Osteoblast (primary cell): ENCODE results near the gene METTL24. TPM values are rescaled to one million over a fixed set of nuclear protein-coding genes. Genes with fewer than 3 reads are reported as not detected.

Experiments
- DNase-seq: peaks from one replicate; pipeline ENCODE4 v3.0.0; 2011; ENCODE audit warnings: low spot score, mixed read lengths; ENCODE audit not compliant: insufficient read length; ENCODE audit errors: missing footprints
- H2AFZ ChIP-seq: 2 replicates; pipeline ENCODE4 v1.6.0; 2011; ENCODE audit warnings: mild to moderate bottlenecking, low read length
- H3K27ac ChIP-seq: 2 replicates; pipeline ENCODE4 v1.5.1; 2011; ENCODE audit warnings: mild to moderate bottlenecking, low read depth, low read length, moderate library complexity
- H3K27me3 ChIP-seq: 2 replicates; pipeline ENCODE4 v1.6.0; 2012; ENCODE audit warnings: mild to moderate bottlenecking, control low read depth, inconsistent platforms, low read length, moderate library complexity; ENCODE audit not compliant: insufficient read depth
- H3K36me3 ChIP-seq: 2 replicates; pipeline ENCODE4 v1.5.1; 2011; ENCODE audit warnings: mild to moderate bottlenecking, low read length, control low read depth, moderate library complexity; ENCODE audit not compliant: insufficient read depth
- H3K4me1 ChIP-seq: 2 replicates; pipeline ENCODE4 v1.5.1; 2011; ENCODE audit warnings: mild to moderate bottlenecking, low read length, control low read depth, moderate library complexity; ENCODE audit not compliant: insufficient read depth
- H3K4me2 ChIP-seq: 2 replicates; pipeline ENCODE4 v1.6.0; 2011; ENCODE audit warnings: mild to moderate bottlenecking, low read length; ENCODE audit not compliant: insufficient read depth
- H3K4me3 ChIP-seq: fragments of 200-600 bp; sonication (generic); 3 replicates; pipeline ENCODE4 v1.5.1; 2012; ENCODE audit warnings: mild to moderate bottlenecking, low read length, inconsistent platforms; ENCODE audit not compliant: insufficient read depth
- H3K79me2 ChIP-seq: 2 replicates; pipeline ENCODE4 v1.6.0; 2012; ENCODE audit warnings: mild to moderate bottlenecking, low read length, control low read depth, inconsistent platforms; ENCODE audit not compliant: insufficient read depth
- H3K9me3 ChIP-seq: 2 replicates; pipeline ENCODE4 v1.5.1; 2011; ENCODE audit warnings: low read depth, low read length, control low read depth
- H4K20me1 ChIP-seq: 2 replicates; pipeline ENCODE4 v1.6.0; 2012; ENCODE audit warnings: mild to moderate bottlenecking, low read length, control low read depth; ENCODE audit not compliant: insufficient read depth
- CTCF ChIP-seq: IDR thresholded peaks from 2 replicates; pipeline ENCODE4 v1.5.1; 2011; ENCODE audit warnings: mild to moderate bottlenecking, low read depth, low read length, moderate library complexity; ENCODE audit errors: extremely low read depth
- total RNA-seq: library from RNA; depleted of rRNA; stranded (reverse); fragments of >200 nt; gene quantifications from 2 replicates; pipeline ENCODE4 v1.2.3, GENCODE V29; 2012

Gene METTL24
- total RNA-seq, 1 donor, result 0.36 TPM

- H3K4me3 ChIP-seq, result no peak overlapping the region
- H4K20me1 ChIP-seq, result no peaks in the 10 kb centered on the region
- H3K27me3 ChIP-seq, result no peaks in the 10 kb centered on the region
- H3K4me2 ChIP-seq, result no peak overlapping the region
- no peak for TF ChIP-seq CTCF
- DNase-seq, result no peak
- no peak overlapping the region for H3K27ac ChIP-seq
- no peaks in the 10 kb centered on the region for H3K79me2 ChIP-seq
- H3K36me3 ChIP-seq, result peaks cover 32% of the 10 kb centered on the region
- H2AFZ ChIP-seq, result no peak overlapping the region
- H3K4me1 ChIP-seq, result peaks cover 10% of the 10 kb centered on the region
- H3K9me3 ChIP-seq, result no peaks in the 10 kb centered on the region
Observed at GRCh38 chr6:110216140-110216539, 142.0 kb downstream of the METTL24 start.

GRCh38 chr6:110214338-110214737 is 143.8 kb downstream of the METTL24 start:
- Histone ChIP-seq H3K27me3 (no peaks in the 10 kb centered on the region), H2AFZ (no peak overlapping the region), H3K4me1 (peaks cover 10% of the 10 kb centered on the region), H3K27ac (no peak overlapping the region), H4K20me1 (no peaks in the 10 kb centered on the region), H3K4me2 (no peak overlapping the region), H3K4me3 (no peak overlapping the region), H3K79me2 (no peaks in the 10 kb centered on the region), H3K36me3 (peaks cover 30% of the 10 kb centered on the region), H3K9me3 (no peaks in the 10 kb centered on the region)
- no peak for TF ChIP-seq CTCF
- DNase-seq, result no peak

- Histone ChIP-seq H4K20me1 (no peaks in the 10 kb centered on the region), H3K27ac (no peak overlapping the region), H3K79me2 (no peaks in the 10 kb centered on the region), H2AFZ (no peak overlapping the region), H3K36me3 (peaks cover 38% of the 10 kb centered on the region), H3K4me3 (no peak overlapping the region), H3K27me3 (no peaks in the 10 kb centered on the region), H3K4me1 (no peaks in the 10 kb centered on the region), H3K4me2 (no peak overlapping the region), H3K9me3 (no peaks in the 10 kb centered on the region)
- no peak for DNase-seq
- TF ChIP-seq CTCF, result no peak
Observed at GRCh38 chr6:110211753-110212152, 146.4 kb downstream of the METTL24 start.

DNA sequence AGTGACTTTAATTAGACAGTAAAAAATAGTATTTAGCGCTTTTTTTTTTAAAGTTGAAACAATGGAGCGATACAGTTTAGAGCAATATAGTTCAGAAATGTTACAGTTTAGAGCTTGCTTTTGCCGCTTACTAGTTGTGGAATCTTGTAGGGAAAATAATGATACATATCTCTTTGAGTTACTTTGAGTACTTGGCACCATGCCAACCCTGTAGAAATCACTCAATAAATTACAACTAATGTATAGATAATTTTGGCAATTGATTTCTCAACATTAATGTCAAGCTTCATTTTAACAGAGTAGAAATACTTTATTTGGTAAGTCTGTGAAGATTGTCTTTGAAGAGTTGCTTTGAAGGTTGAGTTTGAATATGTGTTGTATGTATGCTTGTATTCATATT is 150.5 kb downstream of the METTL24 start:
- peaks cover 25% of the 10 kb centered on the region for H3K36me3 ChIP-seq
- H2AFZ ChIP-seq, result no peak overlapping the region
- DNase-seq, result no peak
- no peak overlapping the region for H3K27ac ChIP-seq
- H3K27me3 ChIP-seq, result no peaks in the 10 kb centered on the region
- no peak for TF ChIP-seq CTCF
- H4K20me1 ChIP-seq, result no peaks in the 10 kb centered on the region
- no peak overlapping the region for H3K4me2 ChIP-seq
- H3K4me3 ChIP-seq, result no peak overlapping the region
- no peaks in the 10 kb centered on the region for H3K9me3 ChIP-seq
- no peaks in the 10 kb centered on the region for H3K4me1 ChIP-seq
- peaks cover 4% of the 10 kb centered on the region for H3K79me2 ChIP-seq
